Vagina (tissue), 2 donors: ENCODE results near the gene RCOR1. TPM values are rescaled to one million over a fixed set of nuclear protein-coding genes. Genes with fewer than 3 reads are reported as not detected.
"Not testable (repeated sequence)": the region's sequence is repeated elsewhere in the genome, so short reads cannot be mapped to it uniquely, and the experiment has no call there.

Experiments used
- DNase-seq, 2 donors: peaks; one replicate each; pipeline ENCODE4 v3.0.0-alpha.2; 2017; ENCODE audit errors: extremely low spot score in 2 of 2
- H3K27ac ChIP-seq: fragments of 200-600 bp; sonication (generic); one replicate; pipeline ENCODE4 v1.5.1; 2019
- H3K27me3 ChIP-seq: fragments of 200-600 bp; sonication (generic); one replicate; pipeline ENCODE4 v1.5.1; 2019
- H3K36me3 ChIP-seq, 2 donors: fragments of 200-600 bp; sonication (generic); one replicate each; pipeline ENCODE4 v1.5.1; 2017 to 2019
- H3K4me1 ChIP-seq: fragments of 200-600 bp; sonication (generic); one replicate; pipeline ENCODE4 v1.5.1; 2019
- H3K4me3 ChIP-seq, 2 donors: fragments of 200-600 bp; sonication (generic); 1 replicate in 1 of 2; 2 replicates in 1 of 2; pipeline ENCODE4 v1.5.1; 2016 to 2019
- H3K9me3 ChIP-seq: fragments of 200-600 bp; sonication (generic); one replicate; pipeline ENCODE4 v1.5.1; 2019
- CTCF ChIP-seq, 3 experiments: fragments of 450-650 bp in 2 of 3; fragments of 200-600 bp in 1 of 3; sonication (generic) in 1 of 3; IDR thresholded peaks; one replicate each; pipeline ENCODE4 v1.5.1; 2017 to 2019; ENCODE audit warnings: antibody characterized with exemption in 3 of 3, mild to moderate bottlenecking in 2 of 3, moderate library complexity in 2 of 3
- POLR2A ChIP-seq, 2 donors: fragments of 450-650 bp; IDR thresholded peaks; one replicate each; pipeline ENCODE4 v1.6.1; 2017; ENCODE audit warnings: antibody characterized with exemption in 2 of 2, mild to moderate bottlenecking in 2 of 2, moderate library complexity in 2 of 2
- POLR2AphosphoS5 ChIP-seq, 2 donors: sonication (generic); formaldehyde crosslinking; IDR thresholded peaks; one replicate each; pipeline ENCODE4 v1.9.0; 2017; ENCODE audit warnings: antibody characterized with exemption in 2 of 2, mild to moderate bottlenecking in 2 of 2, low read depth in 1 of 2; ENCODE audit not compliant: insufficient read depth in 1 of 2
- intact Hi-C: fragments of 100-400 bp; cut with DNase I; formaldehyde crosslinking; loops from one replicate; pipeline ENCODE4 v1.15.1; 2023
- total RNA-seq: library from RNA; depleted of rRNA; stranded (reverse); fragments of >200 nt; gene quantifications from one replicate; pipeline ENCODE4 v1.2.3, GENCODE V29; 2016

The RCOR1 gene
- total RNA-seq, 1 donor from 2014 or later: 24.3 TPM

GRCh38 chr14:102629011-102629444 lies 36.6 kb downstream of the RCOR1 start:
- intact Hi-C loops: no loop called here
- H3K27ac ChIP-seq: no peak overlapping the region
- no peak overlapping the region for H3K4me3 ChIP-seq
- DNase-seq: no peak
- no peaks in the 10 kb centered on the region for H3K9me3 ChIP-seq
- peaks cover 20% of the 10 kb centered on the region for H3K4me1 ChIP-seq
- H3K27me3 ChIP-seq: no peaks in the 10 kb centered on the region
- H3K36me3 ChIP-seq: no peaks in the 10 kb centered on the region
- TF ChIP-seq CTCF (IDR thresholded peaks at IDR 0.05) (no peak), POLR2A (IDR thresholded peaks at IDR 0.05) (no peak), POLR2AphosphoS5 (IDR thresholded peaks at IDR 0.05; ENCODE audit: insufficient read depth in 1 of 2, low read depth in 1 of 2) (no peak)

GRCh38 chr14:102629808-102630350 lies 37.4 kb downstream of the RCOR1 start:
- intact Hi-C loops: no loop called here

GRCh38 chr14:102630405-102630804 lies 38.0 kb downstream of the RCOR1 start:
- Histone ChIP-seq H3K36me3 (no peaks in the 10 kb centered on the region), H3K9me3 (no peaks in the 10 kb centered on the region), H3K27me3 (no peaks in the 10 kb centered on the region), H3K4me1 (peaks cover 20% of the 10 kb centered on the region), H3K27ac (no peak overlapping the region), H3K4me3 (no peak overlapping the region)
- intact Hi-C loops: no loop called here
- no peak for DNase-seq
- no peak for TF ChIP-seq POLR2A (IDR thresholded peaks at IDR 0.05)
- TF ChIP-seq CTCF (IDR thresholded peaks at IDR 0.05): no peak
- no peak for TF ChIP-seq POLR2AphosphoS5 (IDR thresholded peaks at IDR 0.05; ENCODE audit: insufficient read depth in 1 of 2, low read depth in 1 of 2)

More at GRCh38 chr14:102629808-102630350, 37.4 kb downstream of the RCOR1 start:
- H3K4me1 ChIP-seq: peaks cover 20% of the 10 kb centered on the region
- H3K4me3 ChIP-seq: no peak overlapping the region
- no peak for TF ChIP-seq POLR2AphosphoS5 (IDR thresholded peaks at IDR 0.05; ENCODE audit: insufficient read depth in 1 of 2, low read depth in 1 of 2)
- TF ChIP-seq CTCF (IDR thresholded peaks at IDR 0.05): no peak
- TF ChIP-seq POLR2A (IDR thresholded peaks at IDR 0.05): no peak
- no peak overlapping the region for H3K27ac ChIP-seq
- no peaks in the 10 kb centered on the region for H3K9me3 ChIP-seq
- no peaks in the 10 kb centered on the region for H3K36me3 ChIP-seq
- no peaks in the 10 kb centered on the region for H3K27me3 ChIP-seq
- DNase-seq: no peak

GRCh38 chr14:102630881-102631280 lies 38.4 kb downstream of the RCOR1 start:
- Histone ChIP-seq H3K27ac (no peak overlapping the region), H3K36me3 (no peaks in the 10 kb centered on the region), H3K4me3 (no peak overlapping the region), H3K9me3 (no peaks in the 10 kb centered on the region), H3K4me1 (peaks cover 20% of the 10 kb centered on the region), H3K27me3 (no peaks in the 10 kb centered on the region)
- no peak for DNase-seq
- TF ChIP-seq POLR2A (IDR thresholded peaks at IDR 0.05): no peak
- TF ChIP-seq CTCF (IDR thresholded peaks at IDR 0.05): no peak
- no peak for TF ChIP-seq POLR2AphosphoS5 (IDR thresholded peaks at IDR 0.05; ENCODE audit: insufficient read depth in 1 of 2, low read depth in 1 of 2)
- intact Hi-C loops: no loop called here

GRCh38 chr14:102633906-102634595 lies 41.6 kb downstream of the RCOR1 start:
- Histone ChIP-seq H3K36me3 (no peaks in the 10 kb centered on the region), H3K9me3 (no peaks in the 10 kb centered on the region), H3K4me3 (no peak overlapping the region), H3K4me1 (peaks cover 16% of the 10 kb centered on the region), H3K27me3 (no peaks in the 10 kb centered on the region), H3K27ac (no peak overlapping the region)
- TF ChIP-seq CTCF (IDR thresholded peaks at IDR 0.05): no peak
- DNase-seq: no peak
- intact Hi-C loops: no loop called here

GRCh38 chr14:102639611-102640010 lies 47.2 kb downstream of the RCOR1 start:
- H3K27me3 ChIP-seq, intact Hi-C loops, H3K4me1 ChIP-seq, DNase-seq, H3K9me3 ChIP-seq, H3K36me3 ChIP-seq, H3K4me3 ChIP-seq, H3K27ac ChIP-seq: not testable (repeated sequence)
